HepG2 (cell line): ENCODE measurements around the gene GLUD1. TPM values are rescaled to one million over a fixed set of nuclear protein-coding genes. Genes with fewer than 3 reads are reported as not detected.
A peak's percentile ranks its signal among the peaks of the same experiment; 100 is the strongest.

Source experiments
- AGO2 ChIP-seq: fragments of 200-400 bp; formaldehyde crosslinking; optimal IDR thresholded peaks from 2 replicates; pipeline ENCODE3; 2017; ENCODE audit warnings: mild to moderate bottlenecking, low read depth, low read length, moderate library complexity
- CBX1 ChIP-seq: IDR thresholded peaks from one replicate; pipeline ENCODE4 v1.6.1; 2016; ENCODE audit warnings: antibody characterized with exemption, low read depth
- EED ChIP-seq: sonication (generic); formaldehyde crosslinking; IDR thresholded peaks from 2 replicates; pipeline ENCODE4 v1.5.0; 2020; ENCODE audit warnings: mild to moderate bottlenecking, missing genetic modification reagents
- ELF3 ChIP-seq: IDR thresholded peaks from 2 replicates; pipeline ENCODE4 v1.6.1; 2016; ENCODE audit warnings: missing genetic modification reagents, missing compliant biosample characterization
- EZH2 ChIP-seq: conservative IDR thresholded peaks from 2 replicates; pipeline ENCODE4 v1.6.1; 2012; ENCODE audit warnings: mild to moderate bottlenecking, low read depth, low read length, moderate library complexity
- KAT2B ChIP-seq: fragments of 150-350 bp; IDR thresholded peaks from 2 replicates; pipeline ENCODE4 v1.6.1; 2014; ENCODE audit warnings: low read depth, low read length, borderline replicate concordance
- KLF15 ChIP-seq: sonication (generic); formaldehyde crosslinking; IDR thresholded peaks from 2 replicates; pipeline ENCODE4 v1.8.1; 2023; ENCODE audit warnings: borderline replicate concordance, mild to moderate bottlenecking, inconsistent platforms, missing genetic modification reagents, mixed read lengths
- NCOA2 ChIP-seq: sonication (generic); formaldehyde crosslinking; IDR thresholded peaks from 2 replicates; pipeline ENCODE4 v1.8.0; 2022; ENCODE audit warnings: inconsistent platforms
- SAFB2 ChIP-seq: sonication (generic); formaldehyde crosslinking; IDR thresholded peaks from 2 replicates; pipeline ENCODE4 v1.5.1; 2020; ENCODE audit warnings: missing genetic modification reagents, low read depth, mild to moderate bottlenecking, borderline replicate concordance
- ZFP62 ChIP-seq: sonication (generic); formaldehyde crosslinking; IDR thresholded peaks from 2 replicates; pipeline ENCODE4 v1.4.0; 2020; ENCODE audit warnings: missing genetic modification reagents
- ZNF343 ChIP-seq: sonication (generic); formaldehyde crosslinking; IDR thresholded peaks from 2 replicates; pipeline ENCODE4 v1.4.0; 2020; ENCODE audit warnings: mild to moderate bottlenecking, missing genetic modification reagents
- ZNF546 ChIP-seq: sonication (generic); formaldehyde crosslinking; conservative IDR thresholded peaks from 2 replicates; pipeline ENCODE4 v1.8.1; 2023; ENCODE audit warnings: mild to moderate bottlenecking, missing genetic modification reagents
- ZNF577 ChIP-seq: sonication (generic); formaldehyde crosslinking; IDR thresholded peaks from 2 replicates; pipeline ENCODE4 v1.4.0; 2020; ENCODE audit warnings: mild to moderate bottlenecking, low read depth, missing genetic modification reagents, borderline replicate concordance
- ZNF709 ChIP-seq: sonication (generic); formaldehyde crosslinking; IDR thresholded peaks from 2 replicates; pipeline ENCODE4 v1.5.0; 2020; ENCODE audit warnings: mild to moderate bottlenecking, missing genetic modification reagents
- ZNF768 ChIP-seq: sonication (generic); formaldehyde crosslinking; IDR thresholded peaks from 2 replicates; pipeline ENCODE4 v1.4.0; 2020; ENCODE audit warnings: missing genetic modification reagents
- polyA plus RNA-seq, 8 experiments: library from polyadenylated mRNA; depleted of rRNA in 3 of 8; stranded (reverse) in 7 of 8; unstranded in 1 of 8; fragments of >200 nt; fragmentation: Illumina TruSeq in 4 of 8; extraction: Trizol in 4 of 8; gene quantifications; 2 replicates each; pipeline versions ENCODE4 v1.2.1 to v1.2.3, GENCODE V29; 2011 to 2016; ENCODE audit warnings: low read depth in 4 of 8, missing spikeins in 1 of 8, mixed read lengths in 1 of 8; ENCODE audit not compliant: insufficient read depth in 1 of 8
- total RNA-seq, 5 experiments: library from RNA; depleted of rRNA; stranded (reverse); fragments of >200 nt; fragmentation: Illumina TruSeq; extraction: Trizol; gene quantifications; 2 replicates each; pipeline ENCODE4 v1.2.3, GENCODE V29; 2016; ENCODE audit warnings: low read depth in 1 of 5
- TF ChIP-seq, protein P1 (sequence below): sonication (generic); formaldehyde crosslinking; IDR thresholded peaks from 2 replicates; pipeline ENCODE4 v1.5.0; 2020; ENCODE audit warnings: mild to moderate bottlenecking, missing genetic modification reagents
- TF ChIP-seq, protein P2 (sequence below): sonication (generic); formaldehyde crosslinking; IDR thresholded peaks from 2 replicates; pipeline ENCODE4 v1.5.1; 2020; ENCODE audit warnings: mild to moderate bottlenecking, moderate library complexity, missing genetic modification reagents
- TF ChIP-seq, protein P3 (sequence below): sonication (generic); formaldehyde crosslinking; IDR thresholded peaks from 2 replicates; pipeline ENCODE4 v1.5.0; 2020; ENCODE audit warnings: mild to moderate bottlenecking, missing genetic modification reagents, moderate library complexity
- TF ChIP-seq, protein P4 (sequence below): sonication (generic); formaldehyde crosslinking; IDR thresholded peaks from 2 replicates; pipeline ENCODE4 v1.8.1; 2023; ENCODE audit warnings: mild to moderate bottlenecking, moderate library complexity, missing genetic modification reagents
- TF ChIP-seq, protein P5 (sequence below): sonication (generic); formaldehyde crosslinking; IDR thresholded peaks from 2 replicates; pipeline ENCODE4 v1.5.1; 2020; ENCODE audit warnings: missing genetic modification reagents, mild to moderate bottlenecking, borderline replicate concordance

The GLUD1 gene
- total and polyA plus RNA-seq, 2 of the 13 experiments (the other 11 are each of a cell fraction or from before 2014, with no cell fraction given): 301 to 798 TPM

DNA sequence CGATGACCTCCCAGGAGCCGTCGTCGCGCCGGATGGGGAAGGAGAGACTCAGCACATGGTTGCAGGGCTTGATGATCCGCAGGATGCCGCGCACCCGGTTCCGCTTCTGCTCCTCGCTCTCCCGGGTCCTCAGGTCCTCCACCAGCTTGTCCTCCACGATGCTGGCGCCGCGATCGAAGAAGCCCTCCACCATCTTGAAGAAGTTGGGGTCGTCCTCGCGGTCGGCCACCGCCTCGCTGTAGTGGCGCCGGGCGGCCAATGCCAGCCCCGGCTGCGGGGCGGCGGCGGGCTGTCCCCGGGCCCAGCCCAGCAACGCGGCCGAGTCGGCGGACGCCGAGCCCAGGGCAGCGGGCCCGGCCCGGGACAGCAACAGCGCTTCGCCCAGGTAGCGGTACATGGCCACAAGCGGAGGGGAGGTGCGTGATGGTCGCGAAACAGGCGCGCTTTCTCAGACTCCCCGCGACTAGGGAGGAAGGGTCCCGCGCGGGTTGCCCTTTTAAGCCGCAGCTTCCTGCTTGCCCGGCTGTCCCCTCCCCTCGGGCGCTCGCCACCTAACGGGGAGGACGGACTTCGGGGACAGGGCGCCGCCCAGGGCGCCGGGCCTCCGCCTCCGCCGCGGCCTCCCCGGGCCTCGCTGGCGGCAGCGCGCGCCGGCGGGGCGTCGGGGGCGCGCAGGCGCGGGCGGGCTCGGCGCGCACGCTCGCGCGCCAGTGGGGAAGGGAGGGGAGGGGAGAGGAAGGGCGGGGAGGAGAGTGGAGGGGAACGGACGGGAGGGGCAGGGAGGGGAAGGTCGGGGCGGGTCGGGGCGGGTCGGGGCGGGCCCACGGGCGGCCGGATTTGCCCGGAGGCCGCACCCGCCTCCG, at the start of gene GLUD1, which contains the start of gene SHLD2 (continued):
- TF ChIP-seq, protein P1, sequence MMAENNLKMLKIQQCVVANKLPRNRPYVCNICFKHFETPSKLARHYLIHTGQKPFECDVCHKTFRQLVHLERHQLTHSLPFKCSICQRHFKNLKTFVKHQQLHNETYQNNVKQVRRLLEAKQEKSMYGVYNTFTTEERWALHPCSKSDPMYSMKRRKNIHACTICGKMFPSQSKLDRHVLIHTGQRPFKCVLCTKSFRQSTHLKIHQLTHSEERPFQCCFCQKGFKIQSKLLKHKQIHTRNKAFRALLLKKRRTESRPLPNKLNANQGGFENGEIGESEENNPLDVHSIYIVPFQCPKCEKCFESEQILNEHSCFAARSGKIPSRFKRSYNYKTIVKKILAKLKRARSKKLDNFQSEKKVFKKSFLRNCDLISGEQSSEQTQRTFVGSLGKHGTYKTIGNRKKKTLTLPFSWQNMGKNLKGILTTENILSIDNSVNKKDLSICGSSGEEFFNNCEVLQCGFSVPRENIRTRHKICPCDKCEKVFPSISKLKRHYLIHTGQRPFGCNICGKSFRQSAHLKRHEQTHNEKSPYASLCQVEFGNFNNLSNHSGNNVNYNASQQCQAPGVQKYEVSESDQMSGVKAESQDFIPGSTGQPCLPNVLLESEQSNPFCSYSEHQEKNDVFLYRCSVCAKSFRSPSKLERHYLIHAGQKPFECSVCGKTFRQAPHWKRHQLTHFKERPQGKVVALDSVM (CRISPR knock-in tag): peak; percentile 95
- TF ChIP-seq KLF15 (CRISPR knock-in tag) (0 out of 2 replicates have a peak, but pooled peaks have one; percentile 38), ZNF768 (CRISPR knock-in tag) (peak; percentile 29; the same call in 1 of the 2 replicates), ELF3 (CRISPR knock-in tag) (peak; percentile 77), ZNF343 (CRISPR knock-in tag) (no peak), ZNF577 (CRISPR knock-in tag) (no peak), EED (CRISPR knock-in tag) (peak; percentile 75), SAFB2 (CRISPR knock-in tag) (peak; percentile 20; the same call in 1 of the 2 replicates), AGO2 (peak; percentile 97), NCOA2 (no peak; the same call in 1 of the 2 replicates), ZNF709 (no peak; the same call in 1 of the 2 replicates), CBX1 (peak; percentile 89), ZFP62 (CRISPR knock-in tag) (no peak), ZNF546 (CRISPR knock-in tag) (no peak; the same call in 1 of the 2 replicates), EZH2 (no peak), KAT2B (no peak)
- TF ChIP-seq, protein P2, sequence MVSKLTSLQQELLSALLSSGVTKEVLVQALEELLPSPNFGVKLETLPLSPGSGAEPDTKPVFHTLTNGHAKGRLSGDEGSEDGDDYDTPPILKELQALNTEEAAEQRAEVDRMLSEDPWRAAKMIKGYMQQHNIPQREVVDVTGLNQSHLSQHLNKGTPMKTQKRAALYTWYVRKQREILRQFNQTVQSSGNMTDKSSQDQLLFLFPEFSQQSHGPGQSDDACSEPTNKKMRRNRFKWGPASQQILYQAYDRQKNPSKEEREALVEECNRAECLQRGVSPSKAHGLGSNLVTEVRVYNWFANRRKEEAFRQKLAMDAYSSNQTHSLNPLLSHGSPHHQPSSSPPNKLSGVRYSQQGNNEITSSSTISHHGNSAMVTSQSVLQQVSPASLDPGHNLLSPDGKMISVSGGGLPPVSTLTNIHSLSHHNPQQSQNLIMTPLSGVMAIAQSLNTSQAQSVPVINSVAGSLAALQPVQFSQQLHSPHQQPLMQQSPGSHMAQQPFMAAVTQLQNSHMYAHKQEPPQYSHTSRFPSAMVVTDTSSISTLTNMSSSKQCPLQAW (CRISPR knock-in tag): no peak
- TF ChIP-seq, protein P3, sequence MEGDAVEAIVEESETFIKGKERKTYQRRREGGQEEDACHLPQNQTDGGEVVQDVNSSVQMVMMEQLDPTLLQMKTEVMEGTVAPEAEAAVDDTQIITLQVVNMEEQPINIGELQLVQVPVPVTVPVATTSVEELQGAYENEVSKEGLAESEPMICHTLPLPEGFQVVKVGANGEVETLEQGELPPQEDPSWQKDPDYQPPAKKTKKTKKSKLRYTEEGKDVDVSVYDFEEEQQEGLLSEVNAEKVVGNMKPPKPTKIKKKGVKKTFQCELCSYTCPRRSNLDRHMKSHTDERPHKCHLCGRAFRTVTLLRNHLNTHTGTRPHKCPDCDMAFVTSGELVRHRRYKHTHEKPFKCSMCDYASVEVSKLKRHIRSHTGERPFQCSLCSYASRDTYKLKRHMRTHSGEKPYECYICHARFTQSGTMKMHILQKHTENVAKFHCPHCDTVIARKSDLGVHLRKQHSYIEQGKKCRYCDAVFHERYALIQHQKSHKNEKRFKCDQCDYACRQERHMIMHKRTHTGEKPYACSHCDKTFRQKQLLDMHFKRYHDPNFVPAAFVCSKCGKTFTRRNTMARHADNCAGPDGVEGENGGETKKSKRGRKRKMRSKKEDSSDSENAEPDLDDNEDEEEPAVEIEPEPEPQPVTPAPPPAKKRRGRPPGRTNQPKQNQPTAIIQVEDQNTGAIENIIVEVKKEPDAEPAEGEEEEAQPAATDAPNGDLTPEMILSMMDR (CRISPR knock-in tag): peak; percentile 36; the same call in 1 of the 2 replicates
- TF ChIP-seq, protein P4, sequence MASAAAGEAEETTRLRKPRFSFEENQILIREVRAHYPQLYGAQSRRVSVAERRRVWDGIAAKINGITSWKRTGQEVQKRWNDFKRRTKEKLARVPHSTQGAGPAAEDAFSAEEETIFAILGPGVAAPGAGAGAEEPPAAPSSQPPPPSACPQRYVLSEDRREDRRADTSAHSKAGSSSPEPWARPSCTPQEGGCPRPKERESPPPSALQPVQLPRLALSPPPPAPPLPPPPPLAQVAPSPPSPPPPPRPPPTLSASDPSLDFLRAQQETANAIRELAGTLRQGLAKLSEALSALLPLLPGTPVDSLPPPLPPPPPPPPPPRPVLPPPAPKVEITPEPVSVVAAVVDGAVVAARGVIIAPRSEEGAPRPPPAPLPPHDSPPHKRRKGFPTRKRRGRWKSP (CRISPR knock-in tag): no peak
- TF ChIP-seq, protein P5, sequence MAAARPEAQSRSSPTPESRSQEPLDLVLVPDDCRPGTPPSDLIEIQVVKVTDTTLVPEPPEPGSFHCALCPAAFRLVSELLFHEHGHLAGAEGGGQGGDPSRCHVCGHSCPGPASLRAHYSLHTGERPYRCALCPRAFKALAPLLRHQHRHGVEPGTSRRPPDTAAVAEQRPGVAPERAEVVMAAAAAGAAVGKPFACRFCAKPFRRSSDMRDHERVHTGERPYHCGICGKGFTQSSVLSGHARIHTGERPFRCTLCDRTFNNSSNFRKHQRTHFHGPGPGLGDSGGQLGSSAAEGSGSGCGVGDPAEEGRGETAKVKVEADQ (CRISPR knock-in tag): 0 out of 2 replicates have a peak, but pooled peaks have one; percentile 20
